ENCODE data around the gene ALDH4A1. TPM values are rescaled to one million over a fixed set of nuclear protein-coding genes. Genes with fewer than 3 reads are reported as not detected.

ALDH4A1 gene
- total and polyA plus RNA-seq, 9 of the 15 experiments (the other 6 are each of a cell fraction or from before 2014, with no cell fraction given), result 0.27 to 31.4 (median 16.6) TPM

- no peaks in the 10 kb centered on the region for H3K79me2 ChIP-seq (ENCODE audit: control insufficient read depth, insufficient read depth, low read length)
- H3K9me3 ChIP-seq (replicated peaks; ENCODE audit: control insufficient read depth, insufficient read depth, low read depth, low read length), result no peaks in the 10 kb centered on the region
- no peaks in the 10 kb centered on the region for H3K36me3 ChIP-seq (ENCODE audit: control insufficient read depth, insufficient read depth, low read length)
- ATAC-seq (no peak), DNase-seq (ENCODE audit: extremely low read depth in 1 of 4, low spot score in 3 of 4) (no peak), FAIRE-seq (no peak)
- peaks cover 11% of the 10 kb centered on the region for H4K20me1 ChIP-seq (replicated peaks; ENCODE audit: control insufficient read depth, insufficient read depth, low read length)
- no peaks in the 10 kb centered on the region for H3K9me1 ChIP-seq (ENCODE audit: control insufficient read depth, insufficient read depth, low read length)
- POLR2A ChIA-PET, result interaction anchor here (0.7 to 0.8 kb wide), 2 partner anchors 11 to 873 kb away, joined by 3 read pairs; no protein-coding TSS in a partner anchor
- no peak overlapping the region for H2AFZ ChIP-seq (ENCODE audit: low read depth, low read length)
- H3K4me1 ChIP-seq (replicated peaks in 1 of 2; ENCODE audit: control insufficient read depth in 2 of 2, insufficient read depth in 2 of 2, low read length in 2 of 2), result no peaks in the 10 kb centered on the region
- H3K4me2 ChIP-seq (ENCODE audit: insufficient read depth, low read length), result no peak overlapping the region
- WGBS (ENCODE audit: insufficient coverage, low coverage, missing lambda C conversion rate), result 3% methylated on average over 8 of the region's 8 CpGs
- H3K4me3 ChIP-seq, result no peak overlapping the region
- peaks cover 24 to 52% of the 10 kb centered on the region in 2 experiments for H3K27me3 ChIP-seq (ENCODE audit: control insufficient read depth in 2 of 2, insufficient read depth in 2 of 2, low read length in 2 of 2)
- intact Hi-C loops (cut with micrococcal nuclease) (no loop called here), in situ Hi-C loops (cut with MboI) (no loop called here)
- H3K27ac ChIP-seq (ENCODE audit: extremely low read depth, low read depth, low read length), result no peak overlapping the region
- no peak overlapping the region for H3K9ac ChIP-seq (ENCODE audit: insufficient read depth in 1 of 2, low read depth in 2 of 2, low read length in 2 of 2)
- TF ChIP-seq, protein P1, sequence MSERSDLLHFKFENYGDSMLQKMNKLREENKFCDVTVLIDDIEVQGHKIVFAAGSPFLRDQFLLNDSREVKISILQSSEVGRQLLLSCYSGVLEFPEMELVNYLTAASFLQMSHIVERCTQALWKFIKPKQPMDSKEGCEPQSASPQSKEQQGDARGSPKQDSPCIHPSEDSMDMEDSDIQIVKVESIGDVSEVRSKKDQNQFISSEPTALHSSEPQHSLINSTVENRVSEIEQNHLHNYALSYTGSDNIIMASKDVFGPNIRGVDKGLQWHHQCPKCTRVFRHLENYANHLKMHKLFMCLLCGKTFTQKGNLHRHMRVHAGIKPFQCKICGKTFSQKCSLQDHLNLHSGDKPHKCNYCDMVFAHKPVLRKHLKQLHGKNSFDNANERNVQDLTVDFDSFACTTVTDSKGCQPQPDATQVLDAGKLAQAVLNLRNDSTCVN (CRISPR knock-in tag; IDR thresholded peaks at IDR 0.05), result no peak
- CTCF ChIA-PET (ENCODE audit: low intra/inter-chr PET ratio), result no interaction called here
- no TSS peak for BruUV-seq (replicated peaks)
Observed at GRCh38 chr1:18861590-18861989, 40.8 kb downstream of the ALDH4A1 start.

DNA sequence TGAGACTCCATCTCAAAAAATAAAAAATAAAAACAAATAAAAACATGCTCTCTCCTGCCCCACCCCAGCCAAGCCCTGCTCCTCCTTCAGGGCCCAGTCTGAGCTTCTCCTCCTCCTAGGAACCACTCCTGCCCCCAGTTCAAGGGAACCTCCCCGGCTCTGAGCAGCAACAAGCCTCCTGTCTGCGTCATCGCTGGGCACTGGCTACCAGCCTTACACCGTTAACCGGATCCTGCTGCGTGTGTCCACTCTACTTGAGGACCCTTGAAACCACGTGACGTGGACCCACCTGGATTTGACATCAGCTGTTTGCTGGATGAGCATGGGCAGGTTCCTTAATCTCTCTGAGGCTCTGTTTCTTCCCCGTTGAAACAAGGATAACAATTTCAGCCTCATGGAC, 41.3 kb downstream of the ALDH4A1 start:
- Histone ChIP-seq H3K4me3 (no peak overlapping the region), H3K4me2 (ENCODE audit: insufficient read depth, low read length) (no peak overlapping the region), H4K20me1 (replicated peaks; ENCODE audit: control insufficient read depth, insufficient read depth, low read length) (peaks cover 11% of the 10 kb centered on the region), H3K9me3 (replicated peaks; ENCODE audit: control insufficient read depth, insufficient read depth, low read depth, low read length) (no peaks in the 10 kb centered on the region), H3K9ac (ENCODE audit: insufficient read depth in 1 of 2, low read depth in 2 of 2, low read length in 2 of 2) (no peak overlapping the region), H3K4me1 (replicated peaks in 1 of 2; ENCODE audit: control insufficient read depth in 2 of 2, insufficient read depth in 2 of 2, low read length in 2 of 2) (no peaks in the 10 kb centered on the region), H2AFZ (ENCODE audit: low read depth, low read length) (no peak overlapping the region), H3K79me2 (ENCODE audit: control insufficient read depth, insufficient read depth, low read length) (no peaks in the 10 kb centered on the region), H3K9me1 (ENCODE audit: control insufficient read depth, insufficient read depth, low read length) (no peaks in the 10 kb centered on the region), H3K27ac (ENCODE audit: extremely low read depth, low read depth, low read length) (no peak overlapping the region), H3K36me3 (ENCODE audit: control insufficient read depth, insufficient read depth, low read length) (no peaks in the 10 kb centered on the region), H3K27me3 (ENCODE audit: control insufficient read depth in 2 of 2, insufficient read depth in 2 of 2, low read length in 2 of 2) (peaks cover 19 to 48% of the 10 kb centered on the region in 2 experiments)
- 0% methylated on average over 9 of the region's 9 CpGs for WGBS (ENCODE audit: insufficient coverage, low coverage, missing lambda C conversion rate)
- FAIRE-seq (no peak), ATAC-seq (peak; percentile 38; the same call in 1 of the 3 replicates), DNase-seq (ENCODE audit: extremely low read depth in 1 of 4, low spot score in 3 of 4) (no peak)
- TF ChIP-seq ZNF695 (CRISPR knock-in tag; IDR thresholded peaks at IDR 0.05) (no peak), SMAD4 (CRISPR knock-in tag; conservative IDR thresholded peaks at IDR 0.05) (no peak), KDM1A (IDR thresholded peaks at IDR 0.05) (no peak), PHF20 (IDR thresholded peaks at IDR 0.05; ENCODE audit: partially characterized antibody) (no peak)
- in situ Hi-C loops (cut with MboI), result no loop called here
- BruUV-seq (replicated peaks), result no TSS peak
- POLR2A ChIA-PET, result interaction anchor here (0.5 to 0.8 kb wide), 3 partner anchors 12 to 873 kb away, joined by 3 to 4 read pairs (median 3); no protein-coding TSS in a partner anchor
- intact Hi-C loops (cut with micrococcal nuclease), result no loop called here
- CTCF ChIA-PET (ENCODE audit: low intra/inter-chr PET ratio), result no interaction called here
